Activated CD4-positive, CD25-positive, alpha-beta regulatory T cell treated with anti-CD3 and anti-CD28 coated beads, Interleukin-2, amount 50 U/mL, for 72 hours (primary cell): ENCODE measurements around the gene BLTP2.
A peak's percentile ranks its signal among the peaks of the same experiment; 100 is the strongest.
"Not testable (repeated sequence)": the region's sequence is repeated elsewhere in the genome, so short reads cannot be mapped to it uniquely, and the experiment has no call there.

ENCODE experiments used
- DNase-seq: peaks from one replicate; pipeline ENCODE4 v3.0.0; 2021

Gene BLTP2

GRCh38 chr17:28644787-28645575, at the start of gene BLTP2:
TSS of gene BLTP2 (minus strand) at chr17:28645158. CDS start at chr17:28645056, 102 bp downstream.
- peak; percentile 95 for DNase-seq

GRCh38 chr17:28693869-28694268, 48.9 kb upstream of the BLTP2 start:
- no peak for DNase-seq

DNA sequence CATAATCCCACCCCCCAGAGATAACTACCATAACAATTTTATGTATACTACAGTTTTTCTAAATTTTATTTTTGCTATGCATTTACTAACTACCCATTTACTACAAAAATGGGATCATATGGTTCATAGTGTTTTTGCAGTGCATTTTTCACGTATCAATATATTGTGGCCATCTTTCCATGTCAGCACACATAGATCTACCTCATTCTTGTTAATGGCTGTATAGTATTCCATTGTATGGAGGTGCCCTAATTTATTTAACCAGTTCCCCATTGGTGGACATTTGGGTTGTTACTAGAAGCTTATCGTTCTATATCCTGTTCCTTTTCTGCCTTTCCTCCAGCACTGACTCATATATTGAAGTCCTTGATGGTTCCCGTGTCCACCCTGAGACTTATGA, 44.1 kb upstream of the BLTP2 start:
- DNase-seq: no peak

DNA sequence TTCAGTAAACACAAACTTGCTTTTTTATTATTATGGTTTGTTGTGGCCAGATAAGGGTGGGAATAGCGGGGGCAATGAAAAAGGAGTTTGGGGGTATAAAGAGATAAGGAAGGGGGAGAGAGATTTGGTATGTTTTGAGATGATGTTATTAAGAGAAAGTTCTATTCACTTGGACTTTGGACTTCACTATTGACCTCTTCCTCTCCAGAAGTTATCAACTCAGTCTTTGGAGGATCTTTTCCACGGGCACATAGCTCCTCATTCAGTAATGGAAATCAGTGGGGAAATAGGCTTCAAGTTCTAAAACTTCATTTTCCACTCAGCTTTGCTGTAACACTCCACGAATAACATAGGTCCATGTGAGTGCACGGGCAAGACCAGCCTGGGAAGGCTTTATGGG, 43.5 kb upstream of the BLTP2 start:
- DNase-seq: no peak

GRCh38 chr17:28686296-28686695, 41.3 kb upstream of the BLTP2 start:
- DNase-seq: no peak

DNA sequence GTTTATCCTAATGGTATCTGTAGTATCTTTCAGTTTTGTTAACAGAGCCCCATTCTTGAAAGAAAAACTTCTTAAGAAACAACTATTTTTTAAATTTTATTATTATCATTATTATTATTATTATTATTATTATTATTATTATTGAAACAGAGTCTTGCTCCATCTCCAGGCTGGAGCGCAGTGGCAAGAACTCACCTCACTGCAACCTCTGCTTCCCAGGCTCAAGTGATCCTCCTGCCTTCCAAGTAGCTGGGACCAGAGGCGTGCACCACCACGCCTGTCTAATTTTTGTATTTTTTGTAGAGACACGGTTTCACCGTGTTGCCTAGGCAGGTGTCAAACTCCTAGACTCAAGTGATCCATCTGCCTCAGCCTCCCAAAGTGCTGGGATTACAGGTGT, 40.4 kb upstream of the BLTP2 start:
- no peak for DNase-seq

DNA sequence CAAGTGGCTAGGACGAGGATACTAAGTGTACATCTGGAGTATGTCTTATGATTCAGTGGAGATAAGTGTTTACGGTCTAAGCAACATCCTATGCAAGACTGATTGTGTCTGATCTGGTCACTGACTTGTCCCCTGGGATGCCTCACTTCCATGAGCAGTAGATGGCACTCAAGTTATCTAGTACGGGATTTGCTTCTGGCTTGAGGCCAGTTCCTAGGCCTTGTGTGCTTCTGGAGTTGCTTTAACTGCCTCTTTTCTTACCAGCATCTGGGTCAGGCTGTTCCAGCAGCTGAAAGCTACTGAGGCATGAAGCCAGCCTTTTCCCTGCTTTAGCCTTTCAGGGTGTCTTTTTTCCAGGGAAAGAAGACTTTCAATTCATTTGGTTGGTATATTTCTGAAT, 40.0 kb upstream of the BLTP2 start:
- DNase-seq: no peak

DNA sequence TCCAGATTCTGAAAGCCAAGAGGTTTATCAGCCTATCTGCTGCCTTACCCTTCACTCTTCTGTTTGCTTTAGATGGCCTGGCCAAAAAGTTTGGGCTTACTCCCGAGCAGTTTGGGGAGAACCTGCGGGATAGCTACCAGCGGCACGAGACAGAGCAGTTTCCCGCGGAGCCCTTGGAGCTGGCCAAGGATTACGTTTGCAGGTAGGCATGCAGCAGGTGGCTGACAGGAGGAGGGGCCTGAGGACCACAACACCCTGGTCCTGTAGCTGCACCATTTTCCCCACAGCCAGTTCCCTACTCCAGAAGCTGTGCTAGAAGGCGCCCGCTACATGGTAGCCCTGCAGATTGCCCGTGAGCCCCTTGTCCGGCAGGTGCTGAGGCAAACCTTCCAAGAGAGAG, 37.7 kb upstream of the BLTP2 start:
- DNase-seq: no peak

- DNase-seq: no peak
Measured at GRCh38 chr17:28675980-28676379, 31.0 kb upstream of the BLTP2 start.

DNA sequence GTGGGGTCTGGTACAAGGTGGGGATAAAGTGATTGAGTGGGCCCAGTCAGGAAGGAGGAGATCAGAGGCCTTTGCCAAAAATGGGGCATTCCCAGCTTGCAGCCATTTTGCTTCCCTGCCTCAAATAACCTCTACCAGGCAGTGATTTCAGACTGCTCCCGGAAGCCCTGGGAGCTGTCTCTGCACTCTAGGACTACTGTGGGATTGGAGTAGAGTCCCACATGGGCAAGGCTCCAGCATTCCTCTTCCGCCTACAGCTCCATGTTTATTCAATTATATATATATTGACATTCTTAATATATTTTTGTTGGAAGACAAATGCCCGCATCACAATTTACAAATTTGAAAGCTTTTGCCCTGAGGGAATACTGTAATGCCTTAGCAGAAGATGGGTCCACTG, 30.5 kb upstream of the BLTP2 start:
- DNase-seq: no peak

- DNase-seq: no peak
Measured at GRCh38 chr17:28669918-28670317, 25.0 kb upstream of the BLTP2 start.

DNA sequence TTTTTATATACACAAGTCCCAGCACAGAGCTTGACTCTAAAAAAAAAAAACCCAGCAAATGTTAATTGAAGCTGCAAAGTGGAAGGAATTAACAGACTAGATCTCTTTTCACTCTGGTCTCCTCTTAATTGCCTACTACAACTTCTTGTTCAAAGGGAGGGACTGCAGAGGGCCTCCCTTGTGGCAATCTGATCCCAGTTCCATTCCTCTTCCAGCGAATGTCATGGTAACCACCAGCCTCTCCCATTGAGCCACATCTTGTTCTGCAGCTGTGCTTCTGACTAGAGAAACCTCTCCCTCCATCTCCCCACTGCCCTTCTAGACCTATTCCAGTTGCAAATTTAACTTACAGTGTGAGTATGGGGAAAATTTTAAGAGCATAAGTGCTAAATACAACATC, 22.9 kb upstream of the BLTP2 start:
- DNase-seq: no peak

- DNase-seq: no peak
Measured at GRCh38 chr17:28665994-28666393, 21.0 kb upstream of the BLTP2 start.

DNA sequence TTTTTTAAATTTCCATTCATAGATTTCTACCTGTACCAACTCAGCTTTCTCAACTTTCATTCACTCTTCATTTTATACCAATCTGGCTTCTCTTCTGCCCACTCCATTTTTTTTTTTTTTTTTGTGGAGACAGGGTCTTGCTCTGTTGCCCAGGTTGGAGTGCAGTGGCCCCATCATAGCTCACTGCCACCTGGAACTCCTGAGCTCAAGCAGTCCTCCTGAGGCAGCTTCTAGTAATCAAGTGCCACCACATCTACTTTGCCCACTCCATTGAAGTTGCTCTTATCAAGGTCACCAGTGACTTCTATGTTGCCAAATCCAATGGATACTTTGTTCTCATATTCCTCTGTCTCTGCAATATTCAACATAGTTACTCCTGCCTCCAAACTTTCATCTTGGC, 18.8 kb upstream of the BLTP2 start:
- no peak for DNase-seq

DNA sequence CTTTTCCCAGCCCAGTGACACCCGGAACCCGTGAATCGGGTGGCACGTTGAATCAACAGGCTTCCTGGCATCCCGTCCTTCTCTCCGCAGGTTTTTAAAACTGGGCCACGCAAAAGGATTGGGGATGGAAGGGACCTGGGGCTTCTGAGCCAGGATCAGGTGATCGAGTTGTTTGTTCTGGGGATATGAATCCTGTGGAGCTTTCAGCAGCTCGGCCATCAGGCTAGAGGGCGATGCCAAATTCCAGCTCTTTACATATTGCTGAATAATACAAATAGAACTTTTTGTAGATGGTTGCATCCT, 17.5 kb upstream of the BLTP2 start:
- DNase-seq: no peak

- DNase-seq: peak; percentile 94
Measured at GRCh38 chr17:28661635-28662526, 16.9 kb upstream of the BLTP2 start, which contains the start of the genes SDF2 and SUPT6H. TSS of gene SDF2 (minus strand) at chr17:28661906. CDS start at chr17:28661876, 30 bp downstream. TSS of gene SUPT6H (plus strand) at chr17:28662205. CDS start at chr17:28673402, 11,197 bp downstream.

GRCh38 chr17:28659497-28659881, 14.5 kb upstream of the BLTP2 start:
- DNase-seq: not testable (repeated sequence)

DNA sequence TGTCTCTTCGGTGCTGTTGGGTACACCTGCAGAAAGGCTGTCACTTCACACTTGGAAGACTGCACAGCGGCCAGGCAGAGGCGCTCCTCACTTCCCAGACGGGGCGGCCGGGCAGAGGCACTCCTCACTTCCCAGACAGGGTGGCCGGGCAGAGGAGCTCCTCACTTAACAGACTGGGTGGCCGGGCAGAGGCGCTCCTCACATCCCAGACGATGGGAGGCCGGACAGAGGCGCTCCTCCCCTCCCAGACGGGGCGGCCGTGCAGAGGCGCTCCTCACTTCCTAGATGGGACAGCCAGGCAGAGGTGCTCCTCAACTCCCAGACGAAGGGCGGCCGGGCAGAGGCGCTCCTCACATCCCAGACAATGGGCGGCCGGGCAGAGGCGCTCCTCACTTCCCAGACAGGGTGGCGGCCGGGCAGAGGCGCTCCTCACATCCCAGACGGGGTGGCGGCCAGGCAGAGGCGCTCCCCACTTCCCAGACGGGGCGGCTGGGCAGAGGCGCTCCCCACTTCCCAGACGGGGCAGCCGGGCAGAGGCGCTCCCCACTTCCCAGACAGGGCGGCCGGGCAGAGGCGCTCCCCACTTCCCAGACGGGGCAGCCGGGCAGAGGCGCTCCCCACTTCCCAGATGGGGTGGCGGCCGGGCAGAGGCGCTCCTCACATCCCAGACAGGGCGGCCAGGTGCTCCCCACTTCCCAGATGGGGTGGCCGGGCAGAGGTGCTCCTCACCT, 14.0 kb upstream of the BLTP2 start:
- DNase-seq: not testable (repeated sequence)

GRCh38 chr17:28658342-28658741, 13.4 kb upstream of the BLTP2 start:
- not testable (repeated sequence) for DNase-seq

DNA sequence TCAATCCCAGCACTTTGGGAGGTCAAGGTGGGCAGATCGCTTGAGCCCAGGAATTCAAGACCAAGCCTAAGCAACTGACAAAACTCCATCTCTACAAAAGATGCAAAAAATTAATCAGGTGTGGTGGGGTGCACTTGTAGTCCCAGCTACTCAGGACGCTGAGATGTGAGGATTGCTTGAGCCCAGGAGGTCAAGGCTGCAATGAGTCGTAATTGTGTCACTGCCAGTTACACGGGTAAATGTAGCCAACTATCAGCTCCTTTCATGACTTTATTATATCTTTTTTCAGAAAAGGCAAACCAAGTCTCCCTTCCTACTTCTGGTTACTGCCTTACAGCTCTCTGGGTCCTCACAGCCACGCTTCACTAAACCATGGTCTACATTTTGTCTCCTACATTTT, 12.8 kb upstream of the BLTP2 start:
- no peak for DNase-seq

- no peak for DNase-seq
Measured at GRCh38 chr17:28655160-28655559, 10.2 kb upstream of the BLTP2 start.

- DNase-seq: no peak
Measured at GRCh38 chr17:28648698-28649097, 3.7 kb upstream of the BLTP2 start.

DNA sequence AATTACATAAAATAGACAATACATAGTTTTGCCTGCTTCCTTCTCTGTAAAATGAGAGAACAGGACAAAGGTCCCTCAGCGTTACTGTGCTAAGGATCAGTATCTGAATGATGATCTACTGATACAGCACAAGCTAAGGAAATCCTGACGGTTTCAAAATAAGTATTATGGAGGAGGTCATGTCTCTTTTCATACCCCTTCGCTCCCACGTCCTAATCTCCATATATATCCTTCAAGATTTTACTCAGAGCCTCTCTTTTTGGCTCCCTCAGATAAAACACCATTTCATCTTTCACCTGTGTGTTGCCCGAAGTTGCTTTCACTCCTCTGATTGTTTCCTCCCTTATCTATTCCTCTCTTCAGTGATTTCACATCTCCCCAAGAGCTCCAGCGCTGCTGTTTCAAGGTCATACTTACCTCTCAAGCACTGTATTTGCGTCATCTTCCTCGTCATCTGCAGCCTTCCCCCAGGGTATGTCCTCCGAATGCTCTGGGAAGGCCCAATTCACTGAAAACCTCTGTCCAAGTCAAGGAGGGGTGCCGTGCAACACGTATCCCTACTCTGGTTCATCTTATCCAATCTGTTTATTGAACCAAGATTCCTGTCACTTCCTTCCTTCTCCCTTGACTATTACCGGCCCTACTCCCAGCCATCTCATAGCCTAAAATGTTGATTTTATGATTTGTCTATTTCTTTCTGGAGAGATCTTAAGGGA, 1.2 kb upstream of the BLTP2 start:
- DNase-seq: no peak
